OCI-LY1 (cell line): ENCODE results near the gene ZNF148.

ENCODE experiments used
- EZH2 ChIP-seq: fragments of 200-600 bp; sonication (generic), shearing (Covaris generic); IDR thresholded peaks from 2 replicates; pipeline ENCODE4 v1.8.0; 2017; ENCODE audit warnings: borderline replicate concordance, mixed run types, mild to moderate bottlenecking, antibody characterized with exemption, low read length, moderate library complexity, mixed read lengths
- TF ChIP-seq, protein P1 (sequence below): fragments of 200-600 bp; sonication (generic), shearing (Covaris generic); IDR thresholded peaks from 2 replicates; pipeline ENCODE4 v1.5.1; 2017; ENCODE audit warnings: mild to moderate bottlenecking, antibody characterized with exemption, low read length, moderate library complexity, mixed read lengths

DNA sequence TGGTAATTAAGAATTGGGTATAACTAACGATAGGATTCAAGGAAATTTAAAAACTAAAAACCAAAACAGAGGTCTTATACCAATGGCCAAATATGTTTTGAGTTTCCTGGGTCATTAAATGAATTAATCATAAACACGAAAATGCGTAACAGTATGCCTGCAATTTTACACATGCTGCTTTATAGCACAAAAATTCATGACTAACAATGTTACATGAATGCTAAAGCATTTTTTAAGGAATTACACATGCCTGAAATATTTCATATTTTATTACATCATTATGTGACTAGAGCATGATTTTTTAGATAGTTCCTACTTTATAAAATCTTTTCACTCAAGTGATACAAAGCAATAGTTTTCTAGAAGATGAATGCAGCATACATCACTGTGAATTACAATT is 74.7 kb downstream of the ZNF148 start:
- TF ChIP-seq, protein P1, sequence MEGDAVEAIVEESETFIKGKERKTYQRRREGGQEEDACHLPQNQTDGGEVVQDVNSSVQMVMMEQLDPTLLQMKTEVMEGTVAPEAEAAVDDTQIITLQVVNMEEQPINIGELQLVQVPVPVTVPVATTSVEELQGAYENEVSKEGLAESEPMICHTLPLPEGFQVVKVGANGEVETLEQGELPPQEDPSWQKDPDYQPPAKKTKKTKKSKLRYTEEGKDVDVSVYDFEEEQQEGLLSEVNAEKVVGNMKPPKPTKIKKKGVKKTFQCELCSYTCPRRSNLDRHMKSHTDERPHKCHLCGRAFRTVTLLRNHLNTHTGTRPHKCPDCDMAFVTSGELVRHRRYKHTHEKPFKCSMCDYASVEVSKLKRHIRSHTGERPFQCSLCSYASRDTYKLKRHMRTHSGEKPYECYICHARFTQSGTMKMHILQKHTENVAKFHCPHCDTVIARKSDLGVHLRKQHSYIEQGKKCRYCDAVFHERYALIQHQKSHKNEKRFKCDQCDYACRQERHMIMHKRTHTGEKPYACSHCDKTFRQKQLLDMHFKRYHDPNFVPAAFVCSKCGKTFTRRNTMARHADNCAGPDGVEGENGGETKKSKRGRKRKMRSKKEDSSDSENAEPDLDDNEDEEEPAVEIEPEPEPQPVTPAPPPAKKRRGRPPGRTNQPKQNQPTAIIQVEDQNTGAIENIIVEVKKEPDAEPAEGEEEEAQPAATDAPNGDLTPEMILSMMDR, result no peak
- TF ChIP-seq EZH2, result no peak
